SK-N-SH (cell line): Measurements from ENCODE around the gene AMDHD1.

ENCODE experiments used
- CTCF ChIP-seq: fragments of 200-600 bp; sonication (generic); IDR thresholded peaks from 2 replicates; pipeline ENCODE4 v1.6.1; 2017; ENCODE audit warnings: antibody characterized with exemption, mild to moderate bottlenecking, moderate library complexity
- EP300 ChIP-seq, 2 experiments: IDR thresholded peaks; 2 replicates each; pipeline versions ENCODE4 v1.4.0 to v1.6.1; 2012; ENCODE audit warnings: borderline replicate concordance in 1 of 2, low read depth in 1 of 2, low read length in 1 of 2
- EZH2phosphoT487 ChIP-seq: fragments of 200-600 bp; sonication (generic); IDR thresholded peaks from 2 replicates; pipeline ENCODE4 v1.6.1; 2017; ENCODE audit warnings: low read depth, mixed run types, mild to moderate bottlenecking, antibody characterized with exemption, moderate library complexity, borderline replicate concordance
- GATA2 ChIP-seq: sonication (generic); formaldehyde crosslinking; IDR thresholded peaks from 2 replicates; pipeline ENCODE4 v1.5.0; 2020; ENCODE audit warnings: mild to moderate bottlenecking, missing genetic modification reagents
- NFIC ChIP-seq: IDR thresholded peaks from 2 replicates; pipeline ENCODE4 v1.4.0; 2012; ENCODE audit warnings: borderline replicate concordance
- NRF1 ChIP-seq: IDR thresholded peaks from 2 replicates; pipeline ENCODE4 v1.6.1; 2012; ENCODE audit warnings: low read depth, mild to moderate bottlenecking, low read length
- RAD21 ChIP-seq: IDR thresholded peaks from 2 replicates; pipeline ENCODE4 v1.6.1; 2012; ENCODE audit warnings: mild to moderate bottlenecking, low read length

GRCh38 chr12:95922231-95922630, 20.9 kb upstream of the AMDHD1 start:
- TF ChIP-seq CTCF = no peak
- TF ChIP-seq NFIC = no peak
- TF ChIP-seq EP300 (IDR thresholded peaks at IDR 0.05; ENCODE audit: borderline replicate concordance in 1 of 2, low read depth in 1 of 2, low read length in 1 of 2) = no peak
- no peak for TF ChIP-seq RAD21
- TF ChIP-seq GATA2 (CRISPR knock-in tag) = no peak
- no peak for TF ChIP-seq NRF1
- no peak for TF ChIP-seq EZH2phosphoT487
